Vagina (tissue), 2 donors: Measurements from ENCODE around the gene NEUROD2.

Experiments used
- POLR2A ChIP-seq, 2 donors: fragments of 450-650 bp; IDR thresholded peaks; one replicate each; pipeline ENCODE4 v1.6.1; 2017; ENCODE audit warnings: antibody characterized with exemption in 2 of 2, mild to moderate bottlenecking in 2 of 2, moderate library complexity in 2 of 2
- TF ChIP-seq, protein P1 (sequence below), 3 experiments: fragments of 450-650 bp in 2 of 3; fragments of 200-600 bp in 1 of 3; sonication (generic) in 1 of 3; IDR thresholded peaks; one replicate each; pipeline ENCODE4 v1.5.1; 2017 to 2019; ENCODE audit warnings: antibody characterized with exemption in 3 of 3, mild to moderate bottlenecking in 2 of 3, moderate library complexity in 2 of 3

DNA sequence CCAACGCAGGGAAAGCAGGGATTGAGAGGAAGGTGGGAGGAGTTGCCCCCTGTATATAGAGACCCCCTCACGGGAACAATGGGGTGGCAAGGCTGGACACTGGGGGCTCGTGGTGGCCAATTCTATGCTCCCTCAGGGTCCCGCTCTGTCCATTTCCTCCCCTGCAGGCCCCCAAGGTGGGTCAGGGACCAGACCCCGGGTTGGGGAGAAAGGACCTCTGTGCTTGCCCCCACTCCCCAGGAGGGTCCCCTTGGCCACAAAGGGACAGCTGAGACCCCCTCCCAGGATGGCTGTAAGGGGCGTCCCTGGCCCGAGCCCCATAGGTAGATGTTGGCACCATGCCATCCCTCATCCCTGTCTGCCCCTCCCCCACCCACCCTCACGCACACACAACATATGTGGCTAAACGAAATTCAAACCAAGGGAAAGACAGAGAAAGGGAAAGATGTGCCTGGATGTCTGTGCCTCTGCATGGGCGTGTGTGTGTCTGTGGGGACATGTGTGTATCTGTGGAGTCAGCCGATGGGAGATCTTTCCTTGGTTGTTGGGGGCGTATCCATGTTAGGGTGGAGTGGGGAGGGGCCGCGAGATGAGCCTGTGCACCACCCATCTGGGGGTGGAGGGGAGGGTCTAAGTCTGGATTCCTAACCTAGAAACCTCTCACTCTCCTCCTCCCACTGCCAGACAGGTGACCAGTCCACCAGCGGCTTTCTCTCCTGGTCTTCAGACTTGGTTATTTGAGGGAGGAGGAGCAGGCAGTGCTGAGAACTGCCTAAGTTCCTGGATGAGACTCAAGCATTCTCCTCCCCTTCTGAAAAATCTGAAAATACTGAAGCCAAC lies 642 bp upstream of the NEUROD2 start:
- TF ChIP-seq, protein P1, sequence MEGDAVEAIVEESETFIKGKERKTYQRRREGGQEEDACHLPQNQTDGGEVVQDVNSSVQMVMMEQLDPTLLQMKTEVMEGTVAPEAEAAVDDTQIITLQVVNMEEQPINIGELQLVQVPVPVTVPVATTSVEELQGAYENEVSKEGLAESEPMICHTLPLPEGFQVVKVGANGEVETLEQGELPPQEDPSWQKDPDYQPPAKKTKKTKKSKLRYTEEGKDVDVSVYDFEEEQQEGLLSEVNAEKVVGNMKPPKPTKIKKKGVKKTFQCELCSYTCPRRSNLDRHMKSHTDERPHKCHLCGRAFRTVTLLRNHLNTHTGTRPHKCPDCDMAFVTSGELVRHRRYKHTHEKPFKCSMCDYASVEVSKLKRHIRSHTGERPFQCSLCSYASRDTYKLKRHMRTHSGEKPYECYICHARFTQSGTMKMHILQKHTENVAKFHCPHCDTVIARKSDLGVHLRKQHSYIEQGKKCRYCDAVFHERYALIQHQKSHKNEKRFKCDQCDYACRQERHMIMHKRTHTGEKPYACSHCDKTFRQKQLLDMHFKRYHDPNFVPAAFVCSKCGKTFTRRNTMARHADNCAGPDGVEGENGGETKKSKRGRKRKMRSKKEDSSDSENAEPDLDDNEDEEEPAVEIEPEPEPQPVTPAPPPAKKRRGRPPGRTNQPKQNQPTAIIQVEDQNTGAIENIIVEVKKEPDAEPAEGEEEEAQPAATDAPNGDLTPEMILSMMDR (IDR thresholded peaks at IDR 0.05) = no peak
- TF ChIP-seq POLR2A (IDR thresholded peaks at IDR 0.05) = no peak
